CD14-positive monocyte (primary cell): ENCODE results near the gene GREB1. TPM values are rescaled to one million over a fixed set of nuclear protein-coding genes. Genes with fewer than 3 reads are reported as not detected.

Experiments used
- DNase-seq, 3 donors: peaks; one replicate each; pipeline ENCODE4 v3.0.0-alpha.2; 2011 to 2022
- H2AFZ ChIP-seq: 2 replicates; pipeline ENCODE4 v1.6.0; 2012; ENCODE audit warnings: mild to moderate bottlenecking, low read depth, low read length, inconsistent platforms; ENCODE audit not compliant: insufficient read depth, poor library complexity, severe bottlenecking
- H3K27ac ChIP-seq, 2 donors: 1 replicate in 1 of 2; 2 replicates in 1 of 2; pipeline ENCODE4 v1.5.1; 2012 to 2013; ENCODE audit warnings: low read length in 2 of 2, control low read depth in 1 of 2, inconsistent platforms in 1 of 2, low read depth in 1 of 2, mild to moderate bottlenecking in 1 of 2
- H3K27me3 ChIP-seq, 2 donors: one replicate each; pipeline versions ENCODE4 v1.6.0 to v1.6.1; 2011 to 2013; ENCODE audit warnings: low read length in 2 of 2; ENCODE audit not compliant: control insufficient read depth in 2 of 2, insufficient read depth in 2 of 2
- H3K36me3 ChIP-seq, 2 donors: replicated peaks in 1 of 2; 1 replicate in 1 of 2; 2 replicates in 1 of 2; pipeline versions ENCODE4 v1.5.1 to v1.6.1; 2012 to 2013; ENCODE audit warnings: low read length in 2 of 2, control low read depth in 1 of 2, inconsistent platforms in 1 of 2, mild to moderate bottlenecking in 1 of 2; ENCODE audit not compliant: insufficient read depth in 2 of 2, control insufficient read depth in 1 of 2
- H3K4me1 ChIP-seq, 2 donors: 1 replicate in 1 of 2; 2 replicates in 1 of 2; pipeline versions ENCODE4 v1.5.1 to v1.6.1; 2012 to 2013; ENCODE audit warnings: low read length in 2 of 2, control low read depth in 1 of 2, inconsistent platforms in 1 of 2, mild to moderate bottlenecking in 1 of 2, moderate library complexity in 1 of 2; ENCODE audit not compliant: insufficient read depth in 2 of 2, control insufficient read depth in 1 of 2
- H3K4me2 ChIP-seq: replicated peaks from 2 replicates; pipeline ENCODE3; 2012; ENCODE audit warnings: low read length, moderate library complexity, mild to moderate bottlenecking; ENCODE audit not compliant: poor library complexity, severe bottlenecking; ENCODE audit errors: extremely low read depth
- H3K4me3 ChIP-seq, 3 experiments: fragments of 200-600 bp in 1 of 3; sonication (generic) in 1 of 3; replicated peaks in 1 of 3; 1 replicate in 2 of 3; 2 replicates in 1 of 3; pipeline ENCODE4 v1.5.1; 2011 to 2013; ENCODE audit warnings: low read length in 3 of 3, mild to moderate bottlenecking in 3 of 3, control low read depth in 2 of 3, low read depth in 2 of 3, inconsistent platforms in 1 of 3, moderate library complexity in 1 of 3
- H3K79me2 ChIP-seq: 2 replicates; pipeline ENCODE4 v1.6.0; 2012; ENCODE audit warnings: mild to moderate bottlenecking, control low read depth, inconsistent platforms, low read length, moderate library complexity; ENCODE audit not compliant: insufficient read depth
- H3K9ac ChIP-seq: 2 replicates; pipeline ENCODE4 v1.6.0; 2017; ENCODE audit warnings: low read length, mild to moderate bottlenecking; ENCODE audit not compliant: insufficient read depth, poor library complexity, severe bottlenecking
- H3K9me3 ChIP-seq, 2 donors: replicated peaks in 1 of 2; 1 replicate in 1 of 2; 2 replicates in 1 of 2; pipeline versions ENCODE4 v1.5.1 to v1.6.1; 2012 to 2013; ENCODE audit warnings: low read length in 2 of 2, control low read depth in 1 of 2; ENCODE audit not compliant: control insufficient read depth in 1 of 2, insufficient read depth in 1 of 2
- H4K20me1 ChIP-seq: 2 replicates; pipeline ENCODE4 v1.6.0; 2012; ENCODE audit warnings: mild to moderate bottlenecking, low read length, control low read depth, moderate library complexity; ENCODE audit not compliant: insufficient read depth
- H3K27ac Mint-ChIP-seq, 7 donors: one replicate each; pipeline ENCODE4 v1.8.0; 2020; ENCODE audit warnings: mild to moderate bottlenecking in 7 of 7, mixed read lengths in 7 of 7, moderate library complexity in 6 of 7, inconsistent platforms in 2 of 7
- H3K27me3 Mint-ChIP-seq, 3 donors: one replicate each; pipeline ENCODE4 v1.8.0; 2021 to 2022; ENCODE audit warnings: low read depth in 3 of 3, mild to moderate bottlenecking in 3 of 3, mixed read lengths in 3 of 3, moderate library complexity in 3 of 3, inconsistent platforms in 1 of 3
- H3K36me3 Mint-ChIP-seq, 2 donors: one replicate each; pipeline ENCODE4 v1.8.0; 2020; ENCODE audit warnings: mixed read lengths in 2 of 2, inconsistent platforms in 1 of 2, mild to moderate bottlenecking in 1 of 2
- H3K4me1 Mint-ChIP-seq: one replicate; pipeline ENCODE4 v1.8.0; 2020; ENCODE audit warnings: mild to moderate bottlenecking, mixed read lengths
- H3K4me3 Mint-ChIP-seq, 2 donors: one replicate each; pipeline ENCODE4 v1.8.0; 2020; ENCODE audit warnings: mild to moderate bottlenecking in 2 of 2, mixed read lengths in 2 of 2, moderate library complexity in 1 of 2
- H3K9me3 Mint-ChIP-seq, 7 donors: one replicate each; pipeline ENCODE4 v1.8.0; 2020 to 2022; ENCODE audit warnings: mixed read lengths in 7 of 7, mild to moderate bottlenecking in 6 of 7, moderate library complexity in 6 of 7, inconsistent platforms in 2 of 7
- WGBS: methylation state at CpG from one replicate; pipeline ENCODE4 v1.1.5; 2013; ENCODE audit warnings: missing lambda C conversion rate; ENCODE audit not compliant: insufficient coverage; 5-methylcytosine and 5-hydroxymethylcytosine counted together
- intact Hi-C, 2 donors: fragments of 100-400 bp; cut with micrococcal nuclease; formaldehyde crosslinking; loops; one replicate each; pipeline versions ENCODE4 v1.15.0 to v1.15.1; 2023
- polyA plus RNA-seq, 3 donors: library from polyadenylated mRNA; depleted of rRNA in 1 of 3; unstranded in 2 of 3; stranded (reverse) in 1 of 3; fragments of 300-500 nt in 2 of 3; fragments of >200 nt in 1 of 3; fragmentation: Illumina TruSeq in 2 of 3; gene quantifications; 1 replicate in 2 of 3; 2 replicates in 1 of 3; pipeline ENCODE4 v1.2.3, GENCODE V29; 2012 to 2021
- TF ChIP-seq, protein P1 (sequence below): fragments of 200-600 bp; IDR thresholded peaks from one replicate; pipeline ENCODE4 v1.8.0; 2022; ENCODE audit warnings: antibody characterized with exemption, mild to moderate bottlenecking

Gene GREB1
- polyA plus RNA-seq, 3 donors: not detected

DNA sequence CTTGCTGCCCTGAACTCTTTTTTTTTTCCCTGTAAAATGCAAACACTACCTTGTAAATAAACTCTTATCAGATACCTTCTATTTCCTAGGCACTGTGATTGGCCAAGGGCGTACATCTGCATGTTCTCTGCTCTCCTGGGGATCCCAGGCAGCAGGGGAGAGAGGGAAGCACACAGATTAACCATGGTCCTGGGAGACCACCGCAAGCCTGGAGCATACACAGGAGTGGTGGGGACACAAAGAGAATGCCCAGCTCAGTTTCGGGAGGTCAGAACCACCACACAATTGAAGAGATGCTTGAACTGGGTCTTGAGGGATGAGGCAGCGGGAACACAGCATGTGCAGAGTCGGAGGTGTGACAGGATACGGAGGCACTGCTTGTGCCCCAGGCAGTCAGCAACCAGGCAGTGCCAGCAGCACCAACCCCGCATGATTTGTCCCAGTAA, 2.1 kb downstream of the GREB1 start:
- H3K4me1 ChIP-seq: peaks cover 14 to 15% of the 10 kb centered on the region in 2 donors
- H3K4me2 ChIP-seq: no peak overlapping the region
- TF ChIP-seq, protein P1, sequence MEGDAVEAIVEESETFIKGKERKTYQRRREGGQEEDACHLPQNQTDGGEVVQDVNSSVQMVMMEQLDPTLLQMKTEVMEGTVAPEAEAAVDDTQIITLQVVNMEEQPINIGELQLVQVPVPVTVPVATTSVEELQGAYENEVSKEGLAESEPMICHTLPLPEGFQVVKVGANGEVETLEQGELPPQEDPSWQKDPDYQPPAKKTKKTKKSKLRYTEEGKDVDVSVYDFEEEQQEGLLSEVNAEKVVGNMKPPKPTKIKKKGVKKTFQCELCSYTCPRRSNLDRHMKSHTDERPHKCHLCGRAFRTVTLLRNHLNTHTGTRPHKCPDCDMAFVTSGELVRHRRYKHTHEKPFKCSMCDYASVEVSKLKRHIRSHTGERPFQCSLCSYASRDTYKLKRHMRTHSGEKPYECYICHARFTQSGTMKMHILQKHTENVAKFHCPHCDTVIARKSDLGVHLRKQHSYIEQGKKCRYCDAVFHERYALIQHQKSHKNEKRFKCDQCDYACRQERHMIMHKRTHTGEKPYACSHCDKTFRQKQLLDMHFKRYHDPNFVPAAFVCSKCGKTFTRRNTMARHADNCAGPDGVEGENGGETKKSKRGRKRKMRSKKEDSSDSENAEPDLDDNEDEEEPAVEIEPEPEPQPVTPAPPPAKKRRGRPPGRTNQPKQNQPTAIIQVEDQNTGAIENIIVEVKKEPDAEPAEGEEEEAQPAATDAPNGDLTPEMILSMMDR: no peak
- intact Hi-C loops: no loop called here
- no peak overlapping the region for H3K4me3 ChIP-seq
- H3K9me3 ChIP-seq: no peaks in the 10 kb centered on the region
- no peaks in the 10 kb centered on the region for H4K20me1 ChIP-seq
- H3K27ac ChIP-seq: no peak overlapping the region
- no peaks in the 10 kb centered on the region for H3K36me3 Mint-ChIP-seq
- H3K27me3 ChIP-seq: peaks cover 12 to 32% of the 10 kb centered on the region in 2 donors
- no peaks in the 10 kb centered on the region for H3K36me3 ChIP-seq
- H2AFZ ChIP-seq: no peak overlapping the region
- H3K4me1 Mint-ChIP-seq: peaks cover 18% of the 10 kb centered on the region
- H3K27me3 Mint-ChIP-seq: peaks cover 22 to 57% (median 37%) of the 10 kb centered on the region in 3 donors
- no peaks in the 10 kb centered on the region for H3K79me2 ChIP-seq
- H3K9ac ChIP-seq: no peak overlapping the region
- H3K27ac Mint-ChIP-seq: peak overlapping the region in 1 of 7 donors; percentile 22
- no peak overlapping the region for H3K4me3 Mint-ChIP-seq
- no peaks in the 10 kb centered on the region for H3K9me3 Mint-ChIP-seq
- no peak for DNase-seq
- 91% methylated on average over 6 of the region's 7 CpGs for WGBS

DNA sequence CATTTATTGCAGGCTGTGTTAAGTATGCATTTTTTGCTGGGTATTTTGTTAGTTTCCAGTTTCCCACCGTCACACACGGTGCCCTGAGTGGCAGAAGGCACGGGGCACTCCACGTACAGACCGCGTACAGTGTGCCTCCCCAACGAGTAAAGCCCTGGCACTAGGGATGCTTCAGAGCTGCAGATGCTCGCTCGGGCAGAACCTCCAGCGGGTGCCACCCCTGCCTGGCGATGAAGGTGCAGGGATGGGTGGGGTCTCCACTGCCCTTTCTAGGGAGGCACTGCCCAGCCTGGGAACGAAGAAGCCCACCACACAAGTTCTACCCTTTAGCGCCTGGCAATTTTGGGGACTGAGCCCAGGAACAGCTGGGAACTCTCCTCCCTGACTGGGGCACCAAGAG, 4.1 kb downstream of the GREB1 start:
- H2AFZ ChIP-seq: no peak overlapping the region
- TF ChIP-seq, protein P1: no peak
- Mint-ChIP-seq H3K4me1 (peaks cover 18% of the 10 kb centered on the region), H3K9me3 (no peaks in the 10 kb centered on the region), H3K27me3 (peaks cover 26 to 60% (median 33%) of the 10 kb centered on the region in 3 donors), H3K4me3 (no peak overlapping the region), H3K36me3 (no peaks in the 10 kb centered on the region), H3K27ac (no peak overlapping the region)
- no peaks in the 10 kb centered on the region for H3K79me2 ChIP-seq
- H3K36me3 ChIP-seq: no peaks in the 10 kb centered on the region
- H3K4me3 ChIP-seq: no peak overlapping the region
- no peak overlapping the region for H3K9ac ChIP-seq
- no peak for DNase-seq
- intact Hi-C loops: no loop called here
- H3K9me3 ChIP-seq: no peaks in the 10 kb centered on the region
- peaks cover 14 to 15% of the 10 kb centered on the region in 2 donors for H3K4me1 ChIP-seq
- H3K27ac ChIP-seq: no peak overlapping the region
- H4K20me1 ChIP-seq: no peaks in the 10 kb centered on the region
- 94% methylated on average over 11 of the region's 13 CpGs for WGBS
- no peak overlapping the region for H3K4me2 ChIP-seq
- H3K27me3 ChIP-seq: peaks cover 4 to 24% of the 10 kb centered on the region in 2 donors
